Vein endothelial cell (primary cell): ENCODE measurements around the gene CHST6. TPM values are rescaled to one million over a fixed set of nuclear protein-coding genes. Genes with fewer than 3 reads are reported as not detected.

ENCODE experiments used
- total RNA-seq: library from RNA; depleted of rRNA; stranded (reverse); fragments of >200 nt; gene quantifications from 2 replicates; pipeline ENCODE4 v1.2.3, GENCODE V29; 2012

The CHST6 gene
- total RNA-seq: 0.65 and 1.1 TPM in 2 replicates

GRCh38 chr16:75495076-75495674 is at the start of gene CHST6:
CHST6 (minus strand) TSS chr16:75495441; CDS start chr16:75479828, 15,613 bp downstream.

GRCh38 chr16:75535901-75536300 is 40.7 kb upstream of the CHST6 start, which contains the start of gene CHST5:
CHST5 (minus strand) TSS chr16:75536108; CDS start chr16:75530384, 5,724 bp downstream.

GRCh38 chr16:75464122-75464918 is 30.9 kb downstream of the CHST6 start, which contains the start of gene TMEM170A:
TMEM170A (minus strand) TSS chr16:75464689; CDS start chr16:75464600, 89 bp downstream.

GRCh38 chr16:75432828-75433731 is 62.2 kb downstream of the CHST6 start, which contains the start of gene CFDP1:
CFDP1 (minus strand) TSS chr16:75433503; CDS start chr16:75433352, 151 bp downstream.

Other genes starting within 250 kb of the CHST6 start
- 232 and 361 TPM in 2 replicates for gene BCAR1, start 243.8 kb downstream of the CHST6 start, total RNA-seq
- gene CFDP1, start 61.9 kb downstream of the CHST6 start, total RNA-seq: 53.9 and 80.9 TPM in 2 replicates
- gene TMEM170A, start 30.8 kb downstream of the CHST6 start, total RNA-seq: 25.2 and 26.1 TPM in 2 replicates
- gene CHST5, start 40.7 kb upstream of the CHST6 start, total RNA-seq: 0.33 TPM in 1 of 2 replicates, not detected in the other
- gene TMEM231, start 60.8 kb upstream of the CHST6 start, total RNA-seq: 13.4 and 13.6 TPM in 2 replicates
- 40.2 and 42.4 TPM in 2 replicates for gene GABARAPL2, start 70.9 kb upstream of the CHST6 start, total RNA-seq
- 90.5 and 102 TPM in 2 replicates for gene ADAT1, start 127.8 kb upstream of the CHST6 start, total RNA-seq
- gene KARS1, start 152.2 kb upstream of the CHST6 start, total RNA-seq: 184 and 209 TPM in 2 replicates
- 32.3 and 40.2 TPM in 2 replicates for gene TERF2IP, start 152.3 kb upstream of the CHST6 start, total RNA-seq
- not detected in 2 replicates for gene CPHXL2, start 181.6 kb upstream of the CHST6 start, total RNA-seq
- gene DUXB, start 206.0 kb upstream of the CHST6 start, total RNA-seq: not detected in 2 replicates
- gene CPHXL, start 231.0 kb upstream of the CHST6 start, total RNA-seq: not detected in 2 replicates